Neural cell (in vitro differentiated cells): Measurements from ENCODE around the gene TP53I3.

ENCODE experiments used
- EP300 ChIP-seq: fragments of 450-650 bp; conservative IDR thresholded peaks from 2 replicates; pipeline ENCODE4 v1.6.1; 2014; ENCODE audit warnings: antibody characterized with exemption, mild to moderate bottlenecking, moderate library complexity; ENCODE audit not compliant: poor library complexity, severe bottlenecking
- EZH2 ChIP-seq: fragments of 200-600, 300-800 bp; shearing (Covaris generic), sonication (generic); IDR thresholded peaks from 2 replicates; pipeline ENCODE4 v1.6.1; 2014; ENCODE audit warnings: antibody characterized with exemption, low read length, borderline replicate concordance, mild to moderate bottlenecking; ENCODE audit not compliant: insufficient read depth, poor library complexity, severe bottlenecking
- POLR2AphosphoS5 ChIP-seq: IDR thresholded peaks from 2 replicates; pipeline ENCODE4 v1.6.1; 2012
- RAD21 ChIP-seq: fragments of 450-650 bp; conservative IDR thresholded peaks from 2 replicates; pipeline ENCODE4 v1.6.1; 2014; ENCODE audit warnings: antibody characterized with exemption, mild to moderate bottlenecking, moderate library complexity
- SMC3 ChIP-seq: fragments of 450-650 bp; conservative IDR thresholded peaks from 2 replicates; pipeline ENCODE4 v1.6.1; 2014; ENCODE audit warnings: antibody characterized with exemption, mild to moderate bottlenecking, moderate library complexity; ENCODE audit not compliant: poor library complexity
- TAF1 ChIP-seq: IDR thresholded peaks from 2 replicates; pipeline ENCODE4 v1.6.1; 2012; ENCODE audit warnings: low read depth
- TF ChIP-seq, protein P1 (sequence below): fragments of 450-650 bp; IDR thresholded peaks from 2 replicates; pipeline ENCODE4 v1.5.1; 2014; ENCODE audit warnings: antibody characterized with exemption, mild to moderate bottlenecking, moderate library complexity; ENCODE audit not compliant: poor library complexity, severe bottlenecking

GRCh38 chr2:24121066-24121465 is 36.4 kb upstream of the TP53I3 start:
- no peak for TF ChIP-seq EP300
- no peak for TF ChIP-seq TAF1
- no peak for TF ChIP-seq EZH2
- TF ChIP-seq POLR2AphosphoS5 = no peak
- TF ChIP-seq, protein P1, sequence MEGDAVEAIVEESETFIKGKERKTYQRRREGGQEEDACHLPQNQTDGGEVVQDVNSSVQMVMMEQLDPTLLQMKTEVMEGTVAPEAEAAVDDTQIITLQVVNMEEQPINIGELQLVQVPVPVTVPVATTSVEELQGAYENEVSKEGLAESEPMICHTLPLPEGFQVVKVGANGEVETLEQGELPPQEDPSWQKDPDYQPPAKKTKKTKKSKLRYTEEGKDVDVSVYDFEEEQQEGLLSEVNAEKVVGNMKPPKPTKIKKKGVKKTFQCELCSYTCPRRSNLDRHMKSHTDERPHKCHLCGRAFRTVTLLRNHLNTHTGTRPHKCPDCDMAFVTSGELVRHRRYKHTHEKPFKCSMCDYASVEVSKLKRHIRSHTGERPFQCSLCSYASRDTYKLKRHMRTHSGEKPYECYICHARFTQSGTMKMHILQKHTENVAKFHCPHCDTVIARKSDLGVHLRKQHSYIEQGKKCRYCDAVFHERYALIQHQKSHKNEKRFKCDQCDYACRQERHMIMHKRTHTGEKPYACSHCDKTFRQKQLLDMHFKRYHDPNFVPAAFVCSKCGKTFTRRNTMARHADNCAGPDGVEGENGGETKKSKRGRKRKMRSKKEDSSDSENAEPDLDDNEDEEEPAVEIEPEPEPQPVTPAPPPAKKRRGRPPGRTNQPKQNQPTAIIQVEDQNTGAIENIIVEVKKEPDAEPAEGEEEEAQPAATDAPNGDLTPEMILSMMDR = no peak
- TF ChIP-seq SMC3 = no peak
- no peak for TF ChIP-seq RAD21
